ENCODE results near the gene EXOC3L1.

EXOC3L1 gene

DNA sequence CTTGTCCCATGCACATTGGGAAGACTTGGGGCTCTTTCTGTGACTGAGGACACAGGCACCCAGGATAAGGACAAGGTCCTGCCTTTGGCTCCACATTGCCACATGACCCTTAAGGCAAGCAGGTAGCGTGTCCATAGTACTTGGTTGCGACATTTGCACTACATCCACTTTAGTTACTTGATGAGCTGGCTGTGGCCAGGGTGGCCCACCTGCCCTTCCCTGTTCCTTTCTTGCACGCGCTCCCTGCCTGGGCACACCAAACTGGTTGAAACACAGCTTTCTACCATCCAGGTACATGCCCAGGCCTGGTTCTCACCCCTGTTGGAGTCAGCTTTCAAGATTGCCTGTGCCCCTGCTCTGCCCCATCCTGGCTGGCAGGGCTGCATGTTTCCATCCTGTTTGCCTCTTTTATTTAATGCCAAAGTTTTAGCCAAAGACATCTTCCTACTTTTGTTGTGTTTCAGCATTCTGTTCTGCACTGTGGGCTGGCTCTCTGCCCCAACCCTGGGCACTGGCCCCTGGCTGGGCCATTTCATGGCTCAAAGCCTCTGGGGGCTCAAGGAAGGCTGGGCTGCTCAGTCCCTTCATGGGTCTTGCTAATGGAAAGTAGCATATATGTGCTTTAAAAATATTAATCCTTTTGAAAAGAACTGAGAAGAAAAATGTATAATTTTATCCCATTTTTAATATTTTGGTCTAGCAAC, 42.3 kb downstream of the EXOC3L1 start:
- no peak for DNase-seq (ENCODE audit: low spot score)

DNA sequence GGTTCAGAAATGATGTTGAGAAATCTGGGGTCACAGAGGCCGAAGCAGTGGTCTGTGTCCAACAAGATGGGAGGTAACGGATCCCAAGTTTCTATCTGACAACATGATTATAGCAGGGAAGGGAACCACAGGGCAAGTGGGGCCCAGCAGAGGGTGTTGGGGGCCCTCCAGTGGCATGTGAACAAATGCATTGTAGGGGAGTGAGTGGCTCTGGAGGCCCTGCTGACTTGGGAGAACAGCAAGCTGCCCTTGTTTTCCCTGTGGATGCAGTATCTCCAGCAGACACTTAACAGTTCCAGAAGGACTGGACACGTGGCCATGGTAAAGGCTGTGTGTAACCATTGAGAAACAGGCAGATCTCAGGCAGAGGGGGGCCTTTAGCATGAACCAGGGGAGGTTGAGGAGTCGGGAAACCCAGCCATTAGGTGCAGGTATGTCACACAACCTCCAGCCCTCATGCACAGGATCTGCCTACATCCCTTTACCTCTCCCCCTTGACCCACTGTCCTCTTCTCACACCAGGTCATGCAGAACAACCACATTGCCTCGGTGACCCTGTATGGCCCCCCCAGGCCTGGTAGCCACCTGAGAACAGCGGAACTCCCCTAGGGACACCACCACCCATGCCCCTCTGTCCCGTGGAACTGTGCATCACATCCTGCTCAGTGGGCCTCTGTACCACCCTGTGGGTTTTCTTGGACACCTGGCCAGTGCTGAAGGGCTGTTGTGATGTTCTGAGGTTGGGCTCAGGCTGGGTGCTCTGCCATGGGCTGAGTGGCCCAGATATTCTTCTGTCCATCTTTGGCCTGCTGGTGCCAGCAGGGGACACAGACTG, 43.2 kb downstream of the EXOC3L1 start:
- no peak for DNase-seq (ENCODE audit: low spot score)

DNA sequence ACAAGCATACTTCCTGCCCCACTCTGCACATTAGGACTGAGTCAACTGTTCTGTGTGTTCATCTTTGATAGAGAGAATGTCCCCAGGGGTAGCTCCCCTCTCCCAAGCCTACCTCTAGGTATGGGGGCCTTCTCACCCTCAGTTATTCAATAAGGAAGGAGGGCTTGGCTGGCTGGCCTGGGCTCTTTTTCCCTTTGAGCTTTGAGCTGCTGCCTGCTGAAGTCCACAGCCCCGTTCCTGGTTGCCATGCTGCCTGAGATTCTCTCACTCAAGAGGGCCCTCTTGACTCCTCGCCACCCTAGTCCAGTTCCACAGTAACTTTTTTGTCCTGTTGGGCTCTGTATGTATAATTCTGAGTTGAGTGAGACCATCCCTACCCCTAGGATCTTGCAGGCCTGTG, 44.2 kb downstream of the EXOC3L1 start:
- no peak for DNase-seq (ENCODE audit: low spot score)

DNA sequence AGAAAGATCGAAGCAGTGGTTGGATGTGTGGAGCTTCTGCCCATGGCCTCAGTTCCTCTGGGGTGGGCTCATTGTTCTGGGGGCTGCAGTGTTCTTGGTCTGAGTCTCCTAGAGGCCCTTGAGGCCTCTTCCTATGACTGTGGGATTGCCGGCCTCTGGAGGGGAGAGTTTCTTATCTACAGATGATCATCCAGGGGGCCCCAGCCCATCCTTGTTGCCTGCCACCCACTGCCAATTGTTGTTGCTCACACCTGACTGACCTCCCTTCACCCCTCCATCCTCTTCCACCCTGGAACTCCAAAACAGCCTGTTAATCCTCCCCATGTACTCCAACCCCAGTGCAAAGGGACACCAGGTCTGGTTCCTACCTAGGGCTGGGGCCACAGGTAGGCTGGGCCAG, 45.0 kb downstream of the EXOC3L1 start:
- no peak for DNase-seq (ENCODE audit: low spot score)

DNA sequence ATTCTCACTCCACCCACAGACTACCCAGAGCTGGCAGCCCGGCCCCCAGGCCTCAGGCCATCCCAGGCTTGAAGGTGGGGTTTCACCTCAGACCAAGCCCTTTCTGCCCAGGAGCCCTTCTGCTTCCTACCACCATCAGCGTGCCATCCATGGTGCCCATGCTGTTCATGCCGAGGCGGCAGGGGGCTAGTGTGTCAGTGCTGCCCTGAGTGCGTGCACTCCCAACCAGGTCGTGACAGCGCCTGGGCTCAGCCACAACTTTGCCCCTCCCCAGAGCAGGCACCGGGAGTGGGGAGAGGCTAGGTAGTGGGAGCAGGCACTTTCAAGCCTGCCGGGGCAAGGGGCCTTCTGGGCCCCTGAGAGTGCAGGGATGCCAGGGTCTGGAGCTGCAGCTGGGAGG, 47.6 kb downstream of the EXOC3L1 start:
- no peak for DNase-seq (ENCODE audit: low spot score)

DNA sequence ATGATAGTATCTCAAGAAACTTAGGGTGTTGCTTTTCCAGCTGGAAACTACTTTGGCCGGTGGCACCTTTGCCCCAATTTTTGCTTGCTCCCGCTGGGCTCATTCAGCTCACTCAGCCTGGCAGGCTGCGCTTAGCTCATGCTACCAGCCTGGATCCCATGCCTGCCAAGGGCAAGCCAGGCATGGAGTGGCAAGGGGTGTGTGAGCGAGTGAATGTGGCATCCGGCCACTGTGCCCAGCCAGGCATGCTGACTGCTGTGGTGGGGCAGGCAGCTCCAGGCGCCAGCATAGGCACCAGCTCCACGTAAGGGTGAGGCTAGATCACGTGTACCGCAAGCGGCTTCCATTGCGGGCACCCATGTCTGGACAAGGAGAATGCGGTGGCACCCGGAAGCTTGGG, 48.5 kb downstream of the EXOC3L1 start:
- no peak for DNase-seq (ENCODE audit: low spot score)

DNA sequence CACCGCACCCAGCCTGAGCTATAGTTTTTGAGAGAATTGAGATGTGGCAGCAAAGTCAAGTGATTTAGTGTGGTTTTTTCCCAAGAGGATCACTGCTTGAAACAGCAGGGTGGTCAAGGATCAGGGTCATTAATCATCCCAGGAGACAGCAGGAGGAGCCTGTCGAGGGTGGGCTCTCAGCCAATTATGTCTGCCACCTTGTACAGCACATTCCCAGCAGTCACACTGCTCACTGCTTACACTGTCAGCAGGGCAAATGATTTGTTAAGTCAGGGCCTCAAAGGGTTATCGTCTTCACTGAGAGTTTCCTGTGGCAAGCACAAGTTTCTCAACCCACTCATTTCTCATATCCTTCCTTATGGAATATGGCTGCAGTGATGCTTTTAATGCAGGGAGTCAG, 52.3 kb downstream of the EXOC3L1 start:
- no peak for DNase-seq (ENCODE audit: low spot score)
